Activated CD4-positive, alpha-beta T cell treated with anti-CD3 and anti-CD28 coated beads for 4 hours (primary cell): ENCODE results near the gene STK4.

Experiments used
- DNase-seq, 2 donors: peaks; one replicate each; pipeline ENCODE4 v3.0.0-alpha.2; 2020

The STK4 gene

GRCh38 chr20:45115829-45116228, 149.5 kb downstream of the STK4 start:
- DNase-seq, result no peak

- DNase-seq, result no peak
Observed at GRCh38 chr20:45117581-45117980, 151.3 kb downstream of the STK4 start.

GRCh38 chr20:45118028-45118427, 151.7 kb downstream of the STK4 start:
- no peak for DNase-seq

GRCh38 chr20:45119556-45120266, 153.4 kb downstream of the STK4 start:
- DNase-seq, result no peak

GRCh38 chr20:45121388-45121787, 155.1 kb downstream of the STK4 start:
- DNase-seq, result no peak

DNA sequence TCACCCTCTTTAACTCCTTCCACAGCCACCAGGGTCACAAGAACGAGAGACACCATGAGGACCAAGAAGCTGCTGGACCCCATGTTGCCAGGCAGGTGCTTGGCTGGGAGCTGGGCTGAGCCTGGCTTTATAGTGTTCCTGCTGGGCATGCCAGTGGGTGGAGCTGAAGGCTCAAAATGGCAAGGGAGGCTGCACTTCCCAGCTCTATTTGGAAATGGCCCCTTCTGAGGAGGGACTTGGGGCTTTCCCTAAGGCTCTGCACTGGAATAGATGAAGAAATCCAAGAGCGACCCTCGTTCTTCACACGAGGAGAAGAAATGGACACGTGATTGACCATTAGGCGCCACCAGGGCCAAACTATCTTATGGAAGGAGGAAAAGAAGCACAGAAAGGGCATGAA, 158.1 kb downstream of the STK4 start, which contains the start of gene WFDC12:
Gene WFDC12 (minus strand): TSS at position 101 of the 400 bp plus-strand sequence. CDS start 18 bp downstream, at position 83.
- no peak for DNase-seq

GRCh38 chr20:45128099-45128498, 161.8 kb downstream of the STK4 start:
- no peak for DNase-seq
